HCT116 (cell line): ENCODE data around the gene FAM168A. TPM values are rescaled to one million over a fixed set of nuclear protein-coding genes. Genes with fewer than 3 reads are reported as not detected.

Source experiments
- ATAC-seq: fragments of 200-7000 bp; cut with Tn5 transposase; 2 replicates; pipeline ENCODE4 v1.9.1; 2020; ENCODE audit warnings: mild to moderate bottlenecking, moderate library complexity
- BruUV-seq: library from RNA; stranded (reverse); fragments of 400-500 nt; replicated peaks from 2 replicates; lab custom pipeline; 2021; lab: Mats Ljungman, UMichigan
- CTCF ChIA-PET: fragments of 300-600 bp; sonication (Branson Sonifier 250); formaldehyde crosslinking; loops from one replicate; lab custom pipeline; 2021; ENCODE audit warnings: antibody characterized with exemption; lab: Charles Lee
- POLR2A ChIA-PET: fragments of 300-600, 350-600 bp; sonication (Branson Sonifier 250); formaldehyde crosslinking; loops from one replicate; lab custom pipeline; 2021; ENCODE audit warnings: antibody characterized with exemption; lab: Charles Lee
- RAD21 ChIA-PET, 2 experiments: fragments of 300-600 bp; sonication (Branson Sonifier 250); formaldehyde crosslinking; loops; one replicate each; lab custom pipeline; 2023; ENCODE audit warnings: low total read pairs in 2 of 2; ENCODE audit not compliant: uncharacterized antibody in 2 of 2, unreplicated experiment in 2 of 2, low non-redundant PET in 1 of 2; lab: Charles Lee
- DNase-seq: peaks from one replicate; pipeline ENCODE4 v3.0.0-alpha.2; 2010; ENCODE audit warnings: low read depth, low spot score
- H2AFZ ChIP-seq: fragments of 200-600 bp; shearing (Covaris generic), sonication (generic); 2 replicates; pipeline ENCODE4 v1.6.1; 2017; ENCODE audit warnings: low read depth, mixed run types, mixed read lengths, antibody characterized with exemption, low read length; ENCODE audit not compliant: poor library complexity, severe bottlenecking
- H3K27ac ChIP-seq: 2 replicates; pipeline ENCODE4 v1.5.1; 2012; ENCODE audit warnings: low read depth, low read length
- H3K27me3 ChIP-seq: fragments of 200-600 bp; sonication (generic); 2 replicates; pipeline ENCODE4 v1.6.1; 2016; ENCODE audit warnings: mixed run types, low read length, mixed read lengths; ENCODE audit not compliant: insufficient read depth
- H3K36me3 ChIP-seq, 2 experiments: fragments of 200-500 bp in 1 of 2; fragments of 200-600 bp in 1 of 2; sonication (Bioruptor generic) in 1 of 2; sonication (generic) in 1 of 2; 2 replicates each; pipeline versions ENCODE4 v1.5.1 to v1.6.1; 2014 to 2016; ENCODE audit warnings: low read length in 2 of 2, inconsistent platforms in 1 of 2, mixed read lengths in 1 of 2, mixed run types in 1 of 2; ENCODE audit not compliant: insufficient read depth in 2 of 2, control insufficient read depth in 1 of 2
- H3K4me1 ChIP-seq, 2 experiments: fragments of 200-600 bp in 1 of 2; sonication (generic) in 1 of 2; 2 replicates each; pipeline versions ENCODE4 v1.5.1 to v1.6.1; 2012 to 2017; ENCODE audit warnings: low read length in 2 of 2, inconsistent platforms in 1 of 2, mild to moderate bottlenecking in 1 of 2, mixed read lengths in 1 of 2, mixed run types in 1 of 2, moderate library complexity in 1 of 2; ENCODE audit not compliant: insufficient read depth in 2 of 2, control insufficient read depth in 1 of 2
- H3K4me2 ChIP-seq: fragments of 200-600 bp; sonication (generic); 2 replicates; pipeline ENCODE4 v1.6.1; 2017; ENCODE audit warnings: mixed run types, low read length, mixed read lengths
- H3K4me3 ChIP-seq, 2 experiments: fragments of 200-600 bp in 1 of 2; sonication (generic) in 1 of 2; replicated peaks in 1 of 2; 2 replicates each; pipeline ENCODE4 v1.5.1; 2011 to 2016; ENCODE audit warnings: low read length in 2 of 2, control low read depth in 1 of 2, low read depth in 1 of 2, mild to moderate bottlenecking in 1 of 2, mixed read lengths in 1 of 2, mixed run types in 1 of 2
- H3K79me2 ChIP-seq: fragments of 200-600 bp; sonication (generic); 2 replicates; pipeline ENCODE4 v1.6.1; 2017; ENCODE audit warnings: mild to moderate bottlenecking, mixed run types, low read length, moderate library complexity, mixed read lengths; ENCODE audit not compliant: insufficient read depth
- H3K9ac ChIP-seq: fragments of 200-600 bp; sonication (generic); 2 replicates; pipeline ENCODE4 v1.6.1; 2016; ENCODE audit warnings: low read length, mixed read lengths
- H3K9me2 ChIP-seq: fragments of 200-600 bp; sonication (generic), shearing (Covaris generic); 2 replicates; pipeline ENCODE4 v1.6.1; 2017; ENCODE audit warnings: mixed run types, mild to moderate bottlenecking, moderate library complexity; ENCODE audit not compliant: insufficient read depth
- H3K9me3 ChIP-seq, 2 experiments: fragments of 200-500 bp in 1 of 2; fragments of 200-600 bp in 1 of 2; sonication (Bioruptor generic) in 1 of 2; sonication (generic) in 1 of 2; 2 replicates each; pipeline ENCODE4 v1.6.1; 2014 to 2017; ENCODE audit warnings: low read length in 2 of 2, mixed read lengths in 2 of 2, inconsistent platforms in 1 of 2, low read depth in 1 of 2, mild to moderate bottlenecking in 1 of 2, mixed run types in 1 of 2, moderate library complexity in 1 of 2; ENCODE audit not compliant: control insufficient read depth in 1 of 2, insufficient read depth in 1 of 2
- H4K20me1 ChIP-seq: fragments of 200-600 bp; sonication (generic), shearing (Covaris generic); 2 replicates; pipeline ENCODE4 v1.6.1; 2017; ENCODE audit warnings: mixed run types, mild to moderate bottlenecking, moderate library complexity; ENCODE audit not compliant: insufficient read depth
- CBX3 ChIP-seq: IDR thresholded peaks from 2 replicates; pipeline ENCODE4 v1.6.1; 2012; ENCODE audit warnings: low read depth
- CEBPB ChIP-seq: IDR thresholded peaks from 2 replicates; pipeline ENCODE4 v1.6.1; 2012; ENCODE audit warnings: low read depth
- CTCF ChIP-seq, 3 experiments: fragments of 200-600 bp in 1 of 3; sonication (generic) in 1 of 3; IDR thresholded peaks in 2 of 3; conservative IDR thresholded peaks in 1 of 3; 2 replicates each; pipeline ENCODE4 v1.5.1; 2012 to 2017; ENCODE audit warnings: low read depth in 2 of 3, low read length in 2 of 3, antibody characterized with exemption in 1 of 3, borderline replicate concordance in 1 of 3, control low read depth in 1 of 3, mild to moderate bottlenecking in 1 of 3, mixed read lengths in 1 of 3, mixed run types in 1 of 3, moderate library complexity in 1 of 3; ENCODE audit not compliant: insufficient read depth in 1 of 3
- EGR1 ChIP-seq: IDR thresholded peaks from 2 replicates; pipeline ENCODE4 v1.6.1; 2012; ENCODE audit warnings: low read depth
- ELF1 ChIP-seq: IDR thresholded peaks from 2 replicates; pipeline ENCODE4 v1.6.1; 2012; ENCODE audit warnings: low read depth, borderline replicate concordance
- EZH2 ChIP-seq: fragments of 200-600 bp; sonication (generic); IDR thresholded peaks from 2 replicates; pipeline ENCODE4 v1.6.1; 2017; ENCODE audit warnings: antibody characterized with exemption, mixed run types
- EZH2phosphoT487 ChIP-seq: fragments of 200-600 bp; IDR thresholded peaks from 2 replicates; pipeline ENCODE4 v1.6.1; 2018; ENCODE audit warnings: antibody characterized with exemption, borderline replicate concordance
- FOSL1 ChIP-seq: IDR thresholded peaks from 2 replicates; pipeline ENCODE4 v1.6.1; 2012; ENCODE audit warnings: low read depth
- JUND ChIP-seq: IDR thresholded peaks from 2 replicates; pipeline ENCODE4 v1.6.1; 2012
- POLR2A ChIP-seq: IDR thresholded peaks from 2 replicates; pipeline ENCODE4 v1.7.0; 2011; ENCODE audit warnings: borderline replicate concordance; ENCODE audit not compliant: insufficient read depth, insufficient read length; ENCODE audit errors: extremely low read depth
- POLR2AphosphoS5 ChIP-seq: IDR thresholded peaks from 2 replicates; pipeline ENCODE4 v1.6.1; 2011; ENCODE audit warnings: mild to moderate bottlenecking, low read depth, low read length, moderate library complexity
- RAD21 ChIP-seq: IDR thresholded peaks from 2 replicates; pipeline ENCODE4 v1.6.1; 2012; ENCODE audit warnings: low read depth, mild to moderate bottlenecking
- REST ChIP-seq: IDR thresholded peaks from 2 replicates; pipeline ENCODE4 v1.6.1; 2012; ENCODE audit warnings: low read depth
- SP1 ChIP-seq: IDR thresholded peaks from 2 replicates; pipeline ENCODE4 v1.6.1; 2012; ENCODE audit warnings: low read depth
- SRF ChIP-seq: IDR thresholded peaks from 2 replicates; pipeline ENCODE4 v1.6.1; 2012; ENCODE audit warnings: low read depth
- TCF7L2 ChIP-seq: IDR thresholded peaks from 2 replicates; pipeline ENCODE4 v1.7.0; 2011; ENCODE audit warnings: borderline replicate concordance, inconsistent platforms; ENCODE audit not compliant: insufficient read depth, insufficient read length; ENCODE audit errors: extremely low read depth
- ZFX ChIP-seq: fragments of 450-650 bp; IDR thresholded peaks from 2 replicates; pipeline ENCODE4 v1.6.1; 2017
- ZNF274 ChIP-seq: fragments of 200-500 bp; sonication (Bioruptor generic); IDR thresholded peaks from 2 replicates; pipeline ENCODE4 v1.6.1; 2014; ENCODE audit warnings: mild to moderate bottlenecking, low read depth, low read length, inconsistent platforms
- intact Hi-C: fragments of 100-400 bp; cut with micrococcal nuclease; formaldehyde crosslinking; loops from 2 replicates; pipeline ENCODE4 v1.10.0; 2022
- total RNA-seq: library from RNA; stranded (reverse); gene quantifications from one replicate; pipeline ENCODE4 v1.2.1, GENCODE V29; 2021; ENCODE audit not compliant: unreplicated experiment

FAM168A gene
- total RNA-seq, 1 experiment from 2014 or later, result 31.5 TPM

DNA sequence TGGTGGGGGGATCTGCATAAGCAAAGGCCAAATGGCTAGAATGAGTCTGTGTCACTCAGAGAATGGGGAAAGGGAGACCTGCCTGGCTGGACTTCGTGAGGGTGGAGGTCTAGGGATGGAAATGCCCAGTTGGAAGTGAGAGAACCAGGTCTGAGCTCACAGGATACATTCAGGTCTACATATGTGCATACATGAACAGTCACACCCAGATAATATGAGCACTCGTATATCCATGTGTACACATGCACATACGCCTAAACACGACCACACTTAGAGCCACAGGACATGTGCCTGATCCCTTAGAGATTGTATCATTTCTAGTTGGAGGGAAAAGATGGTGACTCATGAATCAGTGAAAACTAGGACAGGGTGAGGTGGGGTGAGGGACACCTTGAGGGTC lies 242.8 kb downstream of the FAM168A start:
- H3K4me1 ChIP-seq, result no peaks in the 10 kb centered on the region
- no peaks in the 10 kb centered on the region for H3K9me3 ChIP-seq
- intact Hi-C loops, result no loop called here
- no peaks in the 10 kb centered on the region for H3K9me2 ChIP-seq
- H3K4me2 ChIP-seq, result no peak overlapping the region
- H3K79me2 ChIP-seq, result no peaks in the 10 kb centered on the region
- H3K27me3 ChIP-seq, result no peaks in the 10 kb centered on the region
- TF ChIP-seq CTCF (IDR thresholded peaks at IDR 0.05 in 2 of 3, conservative IDR thresholded peaks at IDR 0.05 in 1 of 3; ENCODE audit: borderline replicate concordance in 1 of 3, insufficient read depth in 1 of 3, low read depth in 2 of 3, low read length in 2 of 3), result no peak
- no peak for TF ChIP-seq POLR2A
- TF ChIP-seq CBX3, result no peak
- no peak for TF ChIP-seq EZH2phosphoT487
- TF ChIP-seq FOSL1, result no peak
- no peak for TF ChIP-seq TCF7L2
- no peak for TF ChIP-seq ZNF274
- no peak for TF ChIP-seq EZH2
- TF ChIP-seq CEBPB, result no peak
- no peak for TF ChIP-seq RAD21
- no peak for TF ChIP-seq SRF
- no peak for TF ChIP-seq ELF1
- TF ChIP-seq ZFX, result no peak
- TF ChIP-seq JUND, result no peak
- no peak for TF ChIP-seq EGR1
- TF ChIP-seq SP1, result no peak
- no peak for TF ChIP-seq REST
- TF ChIP-seq POLR2AphosphoS5, result no peak
- ATAC-seq (no peak), DNase-seq (no peak)
- RAD21 ChIA-PET, result no interaction called here
- no peak overlapping the region for H2AFZ ChIP-seq
- no peaks in the 10 kb centered on the region for H4K20me1 ChIP-seq
- no peak overlapping the region for H3K27ac ChIP-seq
- CTCF ChIA-PET, result no interaction called here
- H3K4me3 ChIP-seq, result no peak overlapping the region
- BruUV-seq, result no TSS peak
- POLR2A ChIA-PET, result no interaction called here
- H3K9ac ChIP-seq, result no peak overlapping the region
- no peaks in the 10 kb centered on the region for H3K36me3 ChIP-seq
